IPS DF 19.7 (cell line): ENCODE data around the gene WASF2.

Experiments
- DNase-seq: peaks from one replicate; pipeline ENCODE4 v3.0.0-alpha.2; 2013; ENCODE audit warnings: low read depth, low spot score

The WASF2 gene

DNA sequence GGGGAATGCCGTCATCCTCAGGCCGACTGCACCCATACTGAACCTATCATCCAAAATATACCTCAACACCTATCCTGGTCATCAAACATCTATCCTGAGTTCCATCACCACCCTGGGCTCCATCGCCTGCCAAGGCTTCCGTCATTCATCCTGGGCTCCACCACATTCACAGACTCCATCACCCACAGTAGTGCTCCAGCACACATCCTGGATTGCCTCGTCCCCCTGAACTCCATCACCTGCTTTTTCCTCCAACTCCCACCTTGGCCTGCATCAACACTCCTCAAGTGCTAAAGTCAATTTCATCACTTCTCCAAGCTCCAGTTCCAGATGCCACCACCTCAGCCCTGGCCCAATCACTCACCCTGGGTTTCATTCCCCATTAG lies 131.0 kb downstream of the WASF2 start:
- no peak for DNase-seq

DNA sequence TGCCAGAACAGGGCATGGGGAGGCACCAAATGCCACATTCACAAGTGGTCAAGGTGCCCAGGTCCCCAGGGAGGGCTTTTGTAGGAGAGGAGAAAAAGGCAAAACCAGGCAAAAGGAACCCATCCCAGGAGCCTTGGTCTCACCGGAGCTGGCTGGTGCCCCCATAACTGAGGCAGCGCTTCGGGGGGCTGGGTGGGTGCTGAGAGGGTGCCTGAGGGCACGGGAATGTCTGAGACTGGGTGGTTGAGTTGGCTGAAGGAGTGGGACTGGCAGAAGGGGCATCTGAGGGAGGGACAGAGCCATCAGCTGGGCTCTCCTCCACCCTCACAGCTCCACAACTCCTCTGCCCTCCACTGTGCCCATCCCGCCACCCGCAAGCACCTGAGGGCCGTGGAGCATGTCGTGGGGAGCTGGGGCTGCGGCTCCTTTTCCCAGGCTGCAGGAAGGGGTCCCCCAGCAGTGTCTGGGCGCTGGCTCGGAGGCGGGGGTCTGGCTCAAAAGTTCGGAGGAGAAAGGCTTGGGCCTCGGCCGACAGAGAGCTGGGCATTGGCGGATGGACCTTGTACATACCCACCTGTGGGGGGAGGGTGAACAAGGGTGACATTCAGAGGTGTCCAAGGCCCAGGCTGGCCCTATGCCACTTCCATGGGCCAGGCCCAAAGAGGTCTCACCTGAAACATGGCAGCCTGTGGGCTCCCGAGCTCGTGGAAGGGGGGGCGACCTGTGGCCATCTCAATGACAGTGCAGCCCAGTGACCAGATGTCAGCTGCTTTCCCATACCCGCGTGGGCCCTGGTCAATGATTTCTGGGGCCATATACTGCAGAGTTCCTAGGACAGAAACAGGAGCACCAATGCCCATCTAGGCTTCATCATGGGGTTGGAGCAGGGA lies 131.7 kb downstream of the WASF2 start:
- DNase-seq, result no peak

DNA sequence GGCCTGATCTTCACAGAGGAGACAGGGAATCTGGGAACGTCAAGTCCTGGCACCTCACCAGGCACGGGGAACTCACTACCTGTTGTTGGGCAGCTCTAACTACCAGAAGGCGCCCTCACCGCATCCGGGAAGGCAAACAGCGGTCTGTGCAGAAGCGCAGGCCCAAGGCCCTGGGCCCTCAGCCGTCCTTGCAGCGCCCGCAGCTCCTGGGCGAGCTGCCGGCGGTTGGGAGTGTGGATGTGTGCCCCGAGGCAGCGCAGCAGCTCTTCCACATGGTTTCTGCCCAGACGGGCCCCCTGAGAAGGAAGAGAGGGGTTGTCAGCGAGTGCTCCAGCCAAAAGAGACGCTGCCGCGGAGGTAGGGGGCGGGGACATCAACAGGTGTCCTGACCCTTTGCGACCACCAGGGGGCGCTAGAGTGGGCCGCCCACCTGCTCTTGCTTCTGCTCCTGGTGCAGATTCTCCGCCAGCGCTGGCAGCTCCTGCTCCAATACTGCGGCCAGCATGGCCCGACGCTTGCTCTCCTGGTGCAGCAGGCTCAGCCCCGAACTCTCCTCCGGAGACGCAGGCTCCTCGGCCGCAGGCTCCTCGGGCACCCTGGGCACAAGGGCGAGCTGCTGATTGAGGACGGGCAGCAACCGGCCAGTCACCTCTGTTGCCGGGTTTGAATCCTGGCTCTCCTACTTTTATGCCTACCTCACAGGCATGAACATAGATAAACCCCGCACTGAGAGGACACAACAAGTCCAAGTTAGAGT lies 132.5 kb downstream of the WASF2 start:
- DNase-seq, result no peak

DNA sequence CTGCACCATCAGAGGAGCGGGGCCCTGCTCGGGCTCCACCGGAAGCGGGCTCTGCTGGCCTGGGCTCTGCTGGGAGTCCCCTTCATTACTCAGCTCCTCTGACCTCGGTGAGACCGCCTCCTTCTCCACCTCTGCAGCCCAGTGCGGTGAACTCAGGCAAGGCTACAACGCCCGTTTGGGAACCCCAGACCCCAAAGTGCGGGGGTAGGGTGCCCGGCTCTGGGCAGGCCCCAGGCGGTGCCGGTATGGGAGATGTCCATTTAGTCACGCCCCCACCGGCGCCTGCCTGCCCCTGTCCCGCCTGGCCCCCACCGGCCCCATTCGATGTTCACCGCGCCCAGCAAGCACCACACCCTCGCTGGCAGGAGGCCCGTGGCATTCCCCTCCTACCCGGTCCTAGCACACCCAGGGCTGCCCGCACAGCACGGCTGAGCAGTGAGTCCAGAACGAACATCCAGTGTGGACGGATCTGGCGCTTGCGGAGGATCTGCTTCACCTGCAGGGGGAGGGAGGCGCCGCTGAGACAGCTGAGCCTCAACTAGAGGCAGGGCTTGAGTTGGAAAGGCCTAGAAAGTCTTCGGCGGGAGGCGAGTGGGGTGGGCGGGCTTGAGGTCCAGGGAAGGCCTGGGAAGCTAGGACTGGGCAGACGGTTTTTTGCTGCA lies 133.2 kb downstream of the WASF2 start:
- DNase-seq, result no peak

DNA sequence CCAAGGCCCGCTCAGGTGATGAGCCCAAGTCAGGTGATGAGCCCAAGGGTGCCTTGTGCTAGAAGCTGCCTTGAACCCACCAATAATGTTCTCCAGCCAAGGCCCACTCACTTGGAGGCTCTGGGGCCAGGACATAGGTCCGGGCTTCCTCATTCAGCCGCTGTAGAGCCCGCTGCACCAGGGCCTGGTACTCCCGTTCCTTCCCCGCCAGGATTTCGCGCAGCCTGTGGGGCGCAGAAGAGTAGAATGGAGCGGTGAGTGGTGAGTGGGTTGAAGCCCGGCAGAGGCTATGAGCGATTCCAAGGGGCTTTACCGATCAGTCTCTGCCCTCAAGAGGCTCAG lies 133.7 kb downstream of the WASF2 start:
- no peak for DNase-seq

DNA sequence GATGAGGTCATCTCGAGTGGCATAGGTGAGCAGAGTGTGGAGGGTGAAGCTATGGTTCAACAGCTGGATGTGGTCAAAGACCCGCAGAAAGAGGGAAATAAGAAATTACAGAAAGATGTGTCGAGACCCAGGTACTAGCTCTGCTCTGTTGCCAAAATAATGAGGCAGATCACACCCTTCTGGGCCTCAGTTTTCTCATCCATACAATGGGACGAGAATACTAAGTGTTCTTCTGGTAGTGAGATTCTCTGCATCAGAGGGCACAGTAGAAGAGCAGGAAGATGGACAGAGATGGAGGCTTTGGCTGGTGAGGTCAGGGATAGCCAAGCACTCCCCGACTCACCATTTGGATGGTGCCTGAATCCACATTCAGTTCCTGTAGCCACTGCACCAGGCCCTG lies 134.3 kb downstream of the WASF2 start:
- DNase-seq, result no peak
